NCI-H345 treated with DMSO at 0.1 percent for 48 hours (cell line): ENCODE measurements around the gene ZNF423.

Source experiments
- DNase-seq: peaks from one replicate; lab custom pipeline; 2025; ENCODE audit not compliant: unreplicated experiment; lab: John Stamatoyannopoulos, UW

Gene ZNF423

GRCh38 chr16:49826515-49826914 is 29.4 kb downstream of the ZNF423 start:
- no peak for DNase-seq

GRCh38 chr16:49825041-49825440 is 30.9 kb downstream of the ZNF423 start:
- DNase-seq, result no peak

- no peak for DNase-seq
Observed at GRCh38 chr16:49824593-49824992, 31.3 kb downstream of the ZNF423 start.

GRCh38 chr16:49822649-49823370 is 33.1 kb downstream of the ZNF423 start:
- no peak for DNase-seq

GRCh38 chr16:49821614-49822282 is 34.2 kb downstream of the ZNF423 start:
- DNase-seq, result no peak

- DNase-seq, result no peak
Observed at GRCh38 chr16:49821156-49821555, 34.8 kb downstream of the ZNF423 start.

- no peak for DNase-seq
Observed at GRCh38 chr16:49817754-49818507, 38.0 kb downstream of the ZNF423 start.

- no peak for DNase-seq
Observed at GRCh38 chr16:49816875-49817274, 39.0 kb downstream of the ZNF423 start.

- no peak for DNase-seq
Observed at GRCh38 chr16:49811644-49812334, 44.1 kb downstream of the ZNF423 start.

- no peak for DNase-seq
Observed at GRCh38 chr16:49810831-49811230, 45.1 kb downstream of the ZNF423 start.

GRCh38 chr16:49809561-49809960 is 46.4 kb downstream of the ZNF423 start:
- no peak for DNase-seq

- DNase-seq, result no peak
Observed at GRCh38 chr16:49809062-49809461, 46.9 kb downstream of the ZNF423 start.

- DNase-seq, result no peak
Observed at GRCh38 chr16:49806446-49806845, 49.5 kb downstream of the ZNF423 start.

GRCh38 chr16:49801290-49801689 is 54.6 kb downstream of the ZNF423 start:
- DNase-seq, result no peak

GRCh38 chr16:49800876-49801275 is 55.0 kb downstream of the ZNF423 start:
- no peak for DNase-seq

- DNase-seq, result no peak
Observed at GRCh38 chr16:49800441-49800840, 55.5 kb downstream of the ZNF423 start.

- no peak for DNase-seq
Observed at GRCh38 chr16:49799172-49799571, 56.7 kb downstream of the ZNF423 start.

- DNase-seq, result no peak
Observed at GRCh38 chr16:49795513-49795912, 60.4 kb downstream of the ZNF423 start.

- no peak for DNase-seq
Observed at GRCh38 chr16:49793244-49793643, 62.7 kb downstream of the ZNF423 start.

GRCh38 chr16:49789616-49790015 is 66.3 kb downstream of the ZNF423 start:
- no peak for DNase-seq

GRCh38 chr16:49788986-49789385 is 66.9 kb downstream of the ZNF423 start:
- no peak for DNase-seq
